ENCODE results near the gene UCHL3.

Gene UCHL3

DNA sequence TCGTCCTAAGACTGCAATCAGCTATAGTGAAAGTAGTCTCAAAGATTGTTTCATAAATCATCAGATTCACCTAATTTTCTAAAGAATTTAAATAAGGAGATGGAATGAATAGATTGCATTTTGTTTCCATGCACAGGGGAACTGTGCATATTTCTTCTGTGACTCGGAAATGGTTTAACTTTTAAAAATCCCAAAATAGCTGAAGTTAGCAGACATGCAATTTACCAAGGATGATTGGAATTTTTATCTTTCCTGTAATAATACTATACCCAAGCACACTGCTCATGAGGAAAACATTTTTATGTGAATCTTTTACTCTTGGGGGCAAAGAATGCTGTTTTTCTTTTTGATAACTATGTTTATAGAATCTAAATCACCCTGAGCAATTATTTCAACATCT is 71.6 kb downstream of the UCHL3 start:
- no peak for DNase-seq (ENCODE audit: low read depth in 2 of 3, low spot score in 1 of 3)

DNA sequence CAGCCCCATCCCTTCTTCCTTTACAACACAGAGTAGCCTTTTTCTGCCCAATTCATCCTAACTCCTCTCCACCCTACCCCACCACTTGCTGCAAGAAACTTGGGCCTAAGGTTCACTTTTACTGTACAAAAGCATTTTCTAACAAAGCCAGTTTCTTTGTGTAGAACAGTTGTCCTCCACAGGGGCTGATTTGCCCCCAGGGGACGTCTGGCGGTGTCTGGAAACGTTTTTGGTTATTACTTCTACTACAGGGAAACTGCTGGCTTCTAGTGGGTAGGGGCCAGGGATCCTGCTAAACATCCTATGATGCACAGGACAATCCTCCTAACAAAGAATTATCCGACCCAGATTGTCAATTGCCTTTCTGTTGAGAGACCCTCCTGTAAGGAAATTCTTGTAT is 79.2 kb downstream of the UCHL3 start:
- no peak for DNase-seq (ENCODE audit: low read depth in 2 of 3, low spot score in 1 of 3)

DNA sequence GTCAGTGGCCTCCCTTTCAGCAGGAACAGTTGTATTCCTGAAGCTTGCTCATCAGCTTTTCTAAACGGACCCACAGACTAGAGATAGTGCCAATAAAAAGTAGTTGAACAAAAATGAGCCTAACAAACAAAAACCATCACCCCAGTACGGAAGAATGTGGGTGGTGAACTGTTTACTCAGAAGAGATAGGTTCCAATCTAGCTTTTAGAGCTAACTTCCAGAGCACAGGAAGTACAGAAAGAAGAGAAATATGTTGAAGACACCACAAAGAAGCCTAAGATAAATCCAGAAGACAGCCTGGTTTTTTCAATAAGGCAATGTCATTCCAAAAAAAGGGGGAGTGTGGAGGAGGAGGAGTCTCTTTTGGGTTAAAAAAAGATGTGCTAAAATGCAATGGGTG is 83.7 kb downstream of the UCHL3 start:
- no peak for DNase-seq (ENCODE audit: low read depth in 2 of 3, low spot score in 1 of 3)

DNA sequence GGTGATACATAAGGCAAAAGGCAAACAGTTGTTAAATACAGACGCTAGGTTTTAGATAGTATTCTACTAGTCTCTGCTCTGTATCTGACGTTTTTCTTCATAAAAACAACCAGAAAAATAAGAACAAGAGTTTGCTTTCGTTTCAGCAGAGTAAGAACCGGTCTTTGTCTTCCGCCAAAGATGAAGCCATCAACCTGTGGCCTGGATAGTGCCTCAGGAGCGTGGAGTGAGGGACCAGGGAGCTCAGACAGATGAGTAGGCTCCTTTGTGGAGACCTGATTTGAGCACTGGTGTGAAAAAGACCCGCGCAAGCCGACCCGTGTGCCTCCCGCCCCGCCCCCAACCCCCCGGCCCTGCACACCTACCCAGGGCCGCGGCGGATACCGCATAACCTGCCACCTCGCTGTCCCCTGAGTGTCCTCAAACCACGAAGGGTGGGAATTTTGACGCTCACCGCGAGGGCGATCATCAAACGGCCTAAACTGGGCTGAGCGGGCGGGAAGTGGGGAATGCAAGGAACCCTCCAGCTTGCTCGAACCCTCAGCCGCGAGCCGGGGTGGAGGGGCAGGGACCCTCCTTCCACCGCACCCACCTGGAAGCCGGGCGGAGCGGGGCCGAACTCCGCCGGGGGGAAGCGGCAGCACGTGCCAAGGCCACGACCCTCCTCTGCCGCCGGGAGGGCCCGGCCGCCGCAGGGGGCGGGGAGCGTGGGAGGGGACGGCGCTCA is 85.7 kb downstream of the UCHL3 start:
- DNase-seq (ENCODE audit: low read depth in 2 of 3, low spot score in 1 of 3), result no peak

DNA sequence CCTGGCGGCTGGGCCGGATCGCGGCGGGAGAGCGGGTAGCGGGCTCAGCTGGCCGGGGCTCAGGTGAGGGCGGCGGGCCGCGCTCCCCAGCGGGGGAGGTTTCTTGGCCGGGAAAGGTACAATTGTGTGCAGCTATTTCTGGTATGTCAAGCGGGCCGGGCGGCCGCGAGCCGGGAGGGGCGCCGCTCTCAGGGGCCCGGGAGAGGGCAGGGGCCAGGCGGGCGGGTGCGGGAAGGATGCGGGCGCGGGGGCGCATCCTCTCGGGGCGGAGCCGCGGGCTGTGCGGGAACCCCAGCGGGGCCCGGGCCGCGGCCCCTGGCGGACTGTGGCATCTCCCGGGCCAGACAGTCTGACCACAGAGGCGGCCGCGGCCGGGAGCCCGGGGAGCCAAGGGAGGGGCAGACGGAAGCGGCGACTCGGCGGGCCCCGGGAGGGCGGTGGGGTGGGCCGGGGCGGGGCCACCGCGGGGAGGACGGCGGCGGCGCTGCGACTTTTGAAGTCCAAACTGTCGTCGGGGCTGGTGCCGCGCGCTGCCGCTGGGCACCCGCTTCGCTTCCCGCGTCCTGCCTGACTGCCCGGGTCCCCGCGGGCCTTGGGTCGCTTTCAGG is 86.3 kb downstream of the UCHL3 start, which contains the start of gene LMO7:
Gene LMO7, plus strand, starts transcription at position 503 of the 608 bp plus-strand sequence. CDS start 328 bp downstream, outside the sequence.
- peak in 2 of 3 donors; percentile 2 to 13 for DNase-seq (ENCODE audit: low read depth in 2 of 3, low spot score in 1 of 3)

DNA sequence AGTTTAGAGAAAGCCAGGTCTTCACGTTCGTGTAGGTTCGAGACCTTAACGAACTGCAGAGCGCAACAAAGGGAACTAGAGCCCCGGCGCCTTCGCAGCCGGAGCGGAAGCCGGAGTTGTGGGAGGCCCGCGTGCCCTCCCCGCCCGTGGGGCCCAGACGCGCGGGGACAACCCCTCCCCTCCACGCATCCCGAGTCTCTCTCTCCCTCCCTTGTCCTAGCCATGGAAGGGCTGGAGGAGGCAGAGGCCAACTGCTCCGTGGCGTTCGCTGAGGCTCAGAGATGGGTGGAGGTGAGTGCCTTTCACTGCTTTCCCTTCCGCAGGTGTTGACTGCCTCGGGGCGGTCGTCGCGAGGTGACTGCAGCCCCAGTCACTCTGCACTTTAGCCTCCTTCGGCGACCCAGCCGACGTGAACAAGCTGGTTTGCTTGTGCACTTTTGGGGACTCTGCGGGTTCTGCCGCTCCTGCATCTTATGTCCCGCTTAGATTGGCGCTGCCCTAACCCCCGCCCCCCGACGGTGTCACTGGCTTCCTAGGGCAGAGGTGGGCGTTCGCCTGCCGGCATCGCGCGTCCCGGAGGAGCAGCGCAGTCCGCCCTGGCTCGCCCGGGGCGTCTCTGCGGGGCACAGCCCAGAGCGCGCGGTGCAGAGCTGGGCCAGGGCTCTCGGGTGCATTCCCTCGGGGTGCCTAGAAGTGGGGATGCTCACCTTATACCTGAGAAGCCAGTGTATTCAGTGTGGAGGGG is 87.0 kb downstream of the UCHL3 start:
- peak in 2 of 3 donors; percentile 13 to 16 for DNase-seq (ENCODE audit: low read depth in 2 of 3, low spot score in 1 of 3)

DNA sequence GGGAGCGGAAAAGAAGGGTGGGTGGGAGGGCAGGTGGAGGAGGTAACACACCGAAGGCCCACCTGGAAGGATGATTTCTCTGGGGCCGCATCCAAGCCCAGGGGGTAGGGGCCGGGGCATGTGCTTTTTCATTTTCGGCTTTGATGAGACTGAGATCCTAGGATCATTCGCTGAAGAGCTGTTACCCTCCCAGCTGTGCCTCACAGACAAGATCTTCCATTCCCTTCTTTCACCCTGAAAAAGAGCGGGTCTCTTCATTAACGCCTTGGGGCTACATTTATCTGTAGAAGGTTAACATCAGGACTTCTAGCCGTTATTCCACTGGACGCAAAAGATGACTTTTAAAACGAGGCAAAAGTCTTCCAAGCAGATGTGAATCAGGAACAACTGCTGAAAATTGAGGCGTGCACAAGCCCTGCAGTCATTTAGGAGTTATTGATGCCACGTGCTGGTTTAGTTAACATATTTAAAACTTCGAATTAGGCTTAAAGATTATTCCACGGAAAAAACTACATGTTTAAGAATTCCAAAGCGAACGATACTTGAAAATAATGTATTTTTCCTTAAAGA is 87.7 kb downstream of the UCHL3 start:
- no peak for DNase-seq (ENCODE audit: low read depth in 2 of 3, low spot score in 1 of 3)

DNA sequence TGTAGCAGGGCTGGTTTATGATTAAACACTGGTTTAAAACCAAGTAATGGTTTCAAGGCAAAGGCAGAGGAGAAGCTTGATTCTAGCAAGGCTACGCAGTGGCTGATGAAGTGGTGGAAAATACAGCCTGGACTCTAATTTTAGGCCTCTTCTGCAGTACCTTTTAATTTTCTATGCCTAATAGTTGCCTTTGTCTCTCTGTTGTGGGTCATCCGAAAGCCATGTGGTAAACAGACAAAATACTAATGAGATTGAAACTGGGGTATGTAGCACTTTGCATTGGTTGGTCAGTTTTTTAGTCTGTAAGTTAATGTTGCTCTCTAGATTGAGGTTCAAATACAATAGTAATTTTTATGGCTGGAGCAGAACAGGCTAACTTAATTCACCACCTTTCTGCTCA is 89.9 kb downstream of the UCHL3 start:
- no peak for DNase-seq (ENCODE audit: low read depth in 2 of 3, low spot score in 1 of 3)

DNA sequence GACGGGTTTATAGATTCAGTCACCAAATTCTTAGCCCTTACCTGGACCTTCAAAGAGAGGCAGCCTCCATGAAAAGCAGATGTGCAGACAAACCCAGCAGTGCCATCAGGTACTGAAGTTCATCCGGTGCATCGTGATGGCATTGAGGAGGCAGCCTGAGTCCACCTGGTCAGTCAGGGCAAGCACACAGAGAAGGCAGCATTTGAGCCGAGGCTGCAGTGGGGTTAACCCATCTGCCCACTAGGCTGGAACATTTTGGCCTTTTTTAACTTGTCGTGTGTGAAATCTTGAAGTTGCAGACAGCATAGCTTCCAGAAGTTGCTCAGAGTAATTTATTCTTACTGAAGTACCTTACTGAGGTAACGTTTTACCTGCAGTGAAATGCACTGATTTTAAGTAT is 91.4 kb downstream of the UCHL3 start:
- DNase-seq (ENCODE audit: low read depth in 2 of 3, low spot score in 1 of 3), result no peak

DNA sequence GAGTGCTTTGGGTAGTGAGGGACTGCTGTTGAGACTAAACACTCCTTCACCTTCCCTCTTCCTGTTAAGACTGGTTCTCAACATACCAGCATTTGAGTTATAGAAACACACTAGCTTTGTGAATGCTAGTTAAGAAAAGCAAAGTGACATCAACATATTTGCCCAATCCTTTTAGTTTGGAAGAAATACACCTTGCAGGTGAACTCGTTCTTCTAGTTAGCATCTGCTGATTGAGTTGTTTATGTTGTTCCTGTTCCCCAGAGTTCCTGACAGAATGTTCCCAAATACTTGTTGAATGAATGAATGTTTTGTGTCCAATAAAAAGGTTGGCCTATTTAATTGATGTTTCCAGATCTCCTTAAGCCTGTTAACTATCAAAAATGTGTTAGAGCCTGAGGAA is 93.6 kb downstream of the UCHL3 start:
- no peak for DNase-seq (ENCODE audit: low read depth in 2 of 3, low spot score in 1 of 3)

DNA sequence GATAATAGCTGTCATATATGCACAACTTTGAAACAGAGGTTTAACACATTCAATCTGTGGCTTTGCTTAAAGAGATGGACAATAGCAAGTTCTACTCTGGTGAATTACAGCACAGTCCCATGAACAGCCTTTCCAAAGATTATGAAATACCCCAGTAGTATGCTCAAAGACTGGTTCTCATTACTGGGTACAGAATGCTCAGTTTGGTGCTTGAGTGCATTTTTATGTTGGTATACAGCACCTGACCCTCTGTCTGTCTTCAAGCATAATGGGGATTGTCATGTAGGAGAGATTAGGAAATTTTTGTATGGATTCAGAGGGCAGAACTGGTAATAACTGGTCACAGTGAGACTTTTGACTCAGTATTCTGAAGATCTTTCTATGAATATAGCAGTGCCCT is 94.1 kb downstream of the UCHL3 start:
- no peak for DNase-seq (ENCODE audit: low read depth in 2 of 3, low spot score in 1 of 3)

DNA sequence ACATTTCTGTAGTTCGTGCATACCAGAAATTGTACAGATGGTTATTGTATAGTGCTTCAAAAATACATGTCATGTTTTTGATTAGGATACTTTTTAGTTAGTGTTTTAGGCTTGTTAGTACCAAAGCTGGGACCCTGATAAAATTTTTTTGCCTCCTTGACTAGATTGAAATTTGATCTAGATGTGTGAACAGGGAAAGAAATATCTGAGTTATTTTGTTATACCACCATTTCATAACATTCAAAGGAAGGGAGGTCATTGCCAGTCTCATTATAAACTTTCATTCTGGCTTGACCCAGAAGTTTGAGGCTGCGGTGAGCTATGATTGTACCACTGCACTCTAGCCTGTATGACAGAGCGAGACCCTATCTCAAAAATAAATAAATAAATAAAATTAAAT is 95.5 kb downstream of the UCHL3 start:
- DNase-seq (ENCODE audit: low read depth in 2 of 3, low spot score in 1 of 3), result no peak

DNA sequence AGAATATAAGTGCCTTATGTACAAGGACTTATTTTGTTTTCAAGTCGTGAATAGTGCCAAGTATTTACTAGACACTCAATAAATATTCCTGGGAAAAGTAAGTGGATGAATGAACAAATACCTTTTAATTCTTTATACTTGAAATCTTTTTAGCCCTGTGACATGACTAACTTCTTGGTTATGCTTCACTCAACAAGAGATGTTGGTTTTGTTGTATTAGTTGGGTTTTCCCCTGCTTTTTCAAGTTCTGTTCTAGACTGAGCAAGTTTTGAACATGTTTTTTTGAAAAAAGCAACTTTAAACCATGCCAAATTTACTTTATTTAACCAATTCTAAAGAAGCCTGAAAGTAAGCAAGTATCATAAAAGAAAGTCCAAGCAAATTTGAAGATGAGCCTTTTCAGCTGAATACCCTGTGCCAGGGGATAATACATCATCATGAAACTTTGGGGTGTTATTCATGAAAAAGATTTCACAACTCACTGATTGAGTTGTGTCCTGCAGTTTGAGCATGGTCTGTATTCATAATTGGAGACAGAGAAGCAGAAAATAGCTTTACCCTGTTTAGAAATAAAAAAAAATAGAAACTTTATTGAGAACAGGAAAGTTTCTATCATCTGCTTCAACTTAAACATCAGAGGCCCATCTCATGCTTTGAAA is 97.7 kb downstream of the UCHL3 start:
- no peak for DNase-seq (ENCODE audit: low read depth in 2 of 3, low spot score in 1 of 3)

DNA sequence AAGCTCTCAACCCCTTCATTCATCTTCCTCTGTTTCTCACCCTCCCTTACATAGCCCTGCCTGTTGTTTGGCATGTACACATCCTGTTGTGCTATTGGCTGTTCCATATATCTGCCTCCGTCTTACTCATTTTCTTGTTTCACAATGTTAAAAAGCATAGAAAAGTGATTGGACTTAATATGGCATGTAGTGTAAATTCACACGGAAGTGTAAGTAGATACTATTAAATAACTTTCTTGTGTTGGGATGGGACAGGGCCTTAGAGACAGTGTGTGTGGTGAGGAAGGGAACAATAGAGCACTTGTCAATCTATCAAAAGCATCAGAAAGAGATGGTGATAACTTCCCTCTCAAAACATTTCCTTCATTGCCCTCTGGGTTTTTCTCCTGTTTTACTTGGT is 98.9 kb downstream of the UCHL3 start:
- no peak for DNase-seq (ENCODE audit: low read depth in 2 of 3, low spot score in 1 of 3)

DNA sequence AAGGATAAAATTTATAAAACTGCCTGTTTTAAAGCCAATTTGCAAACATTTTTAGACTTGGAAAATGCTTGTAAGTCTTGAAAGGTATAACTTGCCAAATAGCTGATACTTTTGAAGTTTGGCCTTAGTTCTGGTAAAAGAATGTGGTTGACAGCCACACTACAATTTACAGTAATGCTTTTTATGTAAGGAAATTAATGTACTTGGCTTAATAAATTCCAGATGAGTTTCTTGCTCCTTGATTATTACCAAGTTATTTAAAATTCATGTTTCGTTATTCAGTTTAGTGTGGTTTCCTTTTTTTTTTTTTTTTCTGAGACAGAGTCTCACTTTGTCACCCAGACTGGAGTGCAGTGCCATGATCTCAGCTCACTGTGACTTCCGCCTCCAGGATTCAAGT is 101.4 kb downstream of the UCHL3 start:
- DNase-seq (ENCODE audit: low read depth in 2 of 3, low spot score in 1 of 3), result no peak

DNA sequence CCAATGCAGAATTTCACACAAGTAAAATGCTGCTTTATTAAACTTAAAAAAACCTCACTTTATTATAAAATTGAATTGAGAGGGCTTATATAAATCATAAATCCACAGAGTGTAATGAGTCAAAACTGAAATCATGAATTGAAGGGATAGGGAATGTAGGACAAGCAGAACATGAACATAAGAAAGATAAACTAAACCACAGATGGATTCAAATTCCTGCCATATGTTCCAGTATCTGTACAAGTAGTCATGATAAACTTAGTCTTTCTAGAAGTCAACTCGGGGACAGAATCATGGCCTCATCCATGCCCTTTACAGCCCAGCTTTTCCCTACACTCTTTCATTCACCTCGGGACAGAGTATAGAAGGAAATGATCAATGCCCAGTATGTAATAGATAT is 103.1 kb downstream of the UCHL3 start:
- DNase-seq (ENCODE audit: low read depth in 2 of 3, low spot score in 1 of 3), result no peak

Measured in stimulated activated CD4-positive, alpha-beta T cell treated with anti-CD3 and anti-CD28 coated beads, Interleukin-12 subunit alpha, Interleukin-12 subunit beta, amount 100 ng/mL, for 48 hours (primary cell).